Kidney (tissue), 14 donors: ENCODE data around the gene FAM193B. TPM values are rescaled to one million over a fixed set of nuclear protein-coding genes. Genes with fewer than 3 reads are reported as not detected.
A peak's percentile ranks its signal among the peaks of the same experiment; 100 is the strongest.

Experiments used
- DNase-seq, 5 donors: peaks; one replicate each; pipeline ENCODE4 v3.0.0-alpha.2; 2013 to 2020
- FAIRE-seq: peaks from 2 replicates; lab custom pipeline; 2012; peaks lifted over from hg19 to GRCh38; lab: Jason Lieb, UNC
- H3K27ac ChIP-seq, 2 donors: one replicate each; pipeline ENCODE4 v1.7.0; 2013; ENCODE audit warnings: low read depth in 2 of 2, low read length in 2 of 2, inconsistent platforms in 1 of 2
- H3K27me3 ChIP-seq: one replicate; pipeline ENCODE4 v1.7.1; 2013; ENCODE audit warnings: low read length, inconsistent platforms; ENCODE audit not compliant: control insufficient read depth, insufficient read depth
- H3K36me3 ChIP-seq, 3 donors: one replicate each; pipeline versions ENCODE4 v1.7.0 to v1.7.1; 2013; ENCODE audit warnings: low read length in 3 of 3, control low read depth in 1 of 3, inconsistent platforms in 1 of 3; ENCODE audit not compliant: insufficient read depth in 3 of 3, control insufficient read depth in 2 of 3
- H3K4me1 ChIP-seq, 3 donors: one replicate each; pipeline versions ENCODE4 v1.7.0 to v1.7.1; 2013; ENCODE audit warnings: low read length in 3 of 3, inconsistent platforms in 1 of 3, low read depth in 1 of 3; ENCODE audit not compliant: control insufficient read depth in 2 of 3, insufficient read depth in 2 of 3
- H3K4me3 ChIP-seq, 3 donors: one replicate each; pipeline versions ENCODE4 v1.7.0 to v1.8.1; 2013; ENCODE audit warnings: low read length in 3 of 3, control low read depth in 1 of 3, inconsistent platforms in 1 of 3
- H3K9ac ChIP-seq, 3 donors: one replicate each; pipeline versions ENCODE4 v1.7.0 to v1.7.1; 2013; ENCODE audit warnings: low read length in 3 of 3, control low read depth in 1 of 3, inconsistent platforms in 1 of 3
- H3K9me3 ChIP-seq, 3 donors: one replicate each; pipeline versions ENCODE4 v1.7.0 to v1.7.1; 2013; ENCODE audit warnings: low read length in 3 of 3, control low read depth in 1 of 3, inconsistent platforms in 1 of 3; ENCODE audit not compliant: control insufficient read depth in 2 of 3, insufficient read depth in 1 of 3
- CTCF ChIP-seq: IDR thresholded peaks from 3 replicates; pipeline ENCODE4 v1.5.1; 2012; ENCODE audit warnings: mild to moderate bottlenecking, moderate library complexity, borderline replicate concordance; ENCODE audit not compliant: insufficient read depth; ENCODE audit errors: extremely low read depth
- intact Hi-C: fragments of 100-400 bp; cut with DNase I; formaldehyde crosslinking; loops from one replicate; pipeline ENCODE4 v1.11.1; 2022
- polyA plus RNA-seq: library from polyadenylated mRNA; stranded (reverse); fragments of 350-450 nt; fragmentation: Illumina TruSeq; extraction: RNeasy Lipid Tissue Mini Kit (QIAGEN cat#74804); gene quantifications from one replicate; pipeline ENCODE4 v1.2.3, GENCODE V29; 2014; ENCODE audit warnings: low read depth, low replicate concordance; ENCODE audit not compliant: insufficient read depth
- total RNA-seq: library from RNA; stranded (reverse); fragmentation: NEBNext Ultra II Directional; extraction: Animal tissue kit (Norgen Biotek cat#: 25700); gene quantifications from one replicate; pipeline ENCODE4 v1.2.1, GENCODE V29; 2021
- donor health status: control.
- donor health status: control.
- donor health status: control.
- donor health status: control.
- donor health status: control.
- donor health status: DM: yes; HTN: yes; CAD: no.
- donor health status: Normal renal cell carcinoma (clear cell type).

Gene FAM193B
- total and polyA plus RNA-seq, 2 donors from 2014 or later: 61.0 to 77.8 TPM

- DNase-seq (peak in 1 of 5 donors; percentile 57), FAIRE-seq (no peak)
- H3K9ac ChIP-seq: no peak overlapping the region
- peaks cover 5 to 54% (median 42%) of the 10 kb centered on the region in 3 donors for H3K36me3 ChIP-seq
- TF ChIP-seq CTCF: no peak
- no peak overlapping the region for H3K27ac ChIP-seq
- H3K27me3 ChIP-seq: no peaks in the 10 kb centered on the region
- intact Hi-C loops: no loop called here
- no peaks in the 10 kb centered on the region for H3K9me3 ChIP-seq
- peaks cover 0 to under 1% (median 0%) of the 10 kb centered on the region in 3 donors for H3K4me1 ChIP-seq
- H3K4me3 ChIP-seq: no peak overlapping the region
Observed at GRCh38 chr5:177524539-177524900, 29.8 kb downstream of the FAM193B start.

GRCh38 chr5:177523711-177524538 lies 30.4 kb downstream of the FAM193B start:
- H3K4me1 ChIP-seq: peaks cover 0 to 4% (median 0%) of the 10 kb centered on the region in 3 donors
- peaks cover 5 to 49% (median 41%) of the 10 kb centered on the region in 3 donors for H3K36me3 ChIP-seq
- TF ChIP-seq CTCF: no peak
- FAIRE-seq (no peak), DNase-seq (peak in 1 of 5 donors; percentile 63)
- H3K9ac ChIP-seq: no peak overlapping the region
- no peak overlapping the region for H3K27ac ChIP-seq
- H3K4me3 ChIP-seq: no peak overlapping the region
- H3K27me3 ChIP-seq: no peaks in the 10 kb centered on the region
- intact Hi-C loops: no loop called here
- H3K9me3 ChIP-seq: no peaks in the 10 kb centered on the region

- intact Hi-C loops: no loop called here
- H3K27me3 ChIP-seq: no peaks in the 10 kb centered on the region
- no peak for TF ChIP-seq CTCF
- H3K9me3 ChIP-seq: no peaks in the 10 kb centered on the region
- peaks cover 0 to 8% (median 2%) of the 10 kb centered on the region in 3 donors for H3K4me1 ChIP-seq
- FAIRE-seq (no peak), DNase-seq (peak in 1 of 5 donors; percentile 39)
- no peak overlapping the region for H3K4me3 ChIP-seq
- no peak overlapping the region for H3K9ac ChIP-seq
- peaks cover 2 to 32% (median 16%) of the 10 kb centered on the region in 3 donors for H3K36me3 ChIP-seq
- H3K27ac ChIP-seq: no peak overlapping the region
Observed at GRCh38 chr5:177520916-177521513, 33.3 kb downstream of the FAM193B start.
